Measurements from ENCODE around the gene NPDC1. TPM values are rescaled to one million over a fixed set of nuclear protein-coding genes. Genes with fewer than 3 reads are reported as not detected.
"Not testable (repeated sequence)": the region's sequence is repeated elsewhere in the genome, so short reads cannot be mapped to it uniquely, and the experiment has no call there.

Gene NPDC1
- total RNA-seq, 1 donor from 2014 or later: 6.2 TPM

DNA sequence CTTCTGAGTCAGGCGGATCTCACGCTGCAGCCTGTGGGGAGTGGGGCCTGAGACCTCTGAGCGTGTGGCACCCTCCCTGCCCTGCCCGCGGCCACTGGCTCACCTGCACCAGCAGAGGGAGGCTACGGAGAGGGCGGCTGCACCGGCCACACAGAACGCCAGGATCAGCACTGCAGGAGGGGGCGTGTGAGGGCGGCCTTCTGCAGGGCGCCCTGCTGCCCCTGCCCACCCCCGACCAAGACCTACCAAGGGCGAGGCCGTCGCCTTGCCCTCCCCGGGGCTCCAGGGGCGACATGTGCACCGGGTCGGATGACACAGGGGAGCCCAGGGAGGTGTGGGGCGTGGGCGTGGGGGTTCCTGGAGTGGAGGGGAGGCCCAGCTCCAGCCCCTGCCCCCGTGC is 5.4 kb downstream of the NPDC1 start:
- no peak for DNase-seq (ENCODE audit: low read depth in 2 of 2)

DNA sequence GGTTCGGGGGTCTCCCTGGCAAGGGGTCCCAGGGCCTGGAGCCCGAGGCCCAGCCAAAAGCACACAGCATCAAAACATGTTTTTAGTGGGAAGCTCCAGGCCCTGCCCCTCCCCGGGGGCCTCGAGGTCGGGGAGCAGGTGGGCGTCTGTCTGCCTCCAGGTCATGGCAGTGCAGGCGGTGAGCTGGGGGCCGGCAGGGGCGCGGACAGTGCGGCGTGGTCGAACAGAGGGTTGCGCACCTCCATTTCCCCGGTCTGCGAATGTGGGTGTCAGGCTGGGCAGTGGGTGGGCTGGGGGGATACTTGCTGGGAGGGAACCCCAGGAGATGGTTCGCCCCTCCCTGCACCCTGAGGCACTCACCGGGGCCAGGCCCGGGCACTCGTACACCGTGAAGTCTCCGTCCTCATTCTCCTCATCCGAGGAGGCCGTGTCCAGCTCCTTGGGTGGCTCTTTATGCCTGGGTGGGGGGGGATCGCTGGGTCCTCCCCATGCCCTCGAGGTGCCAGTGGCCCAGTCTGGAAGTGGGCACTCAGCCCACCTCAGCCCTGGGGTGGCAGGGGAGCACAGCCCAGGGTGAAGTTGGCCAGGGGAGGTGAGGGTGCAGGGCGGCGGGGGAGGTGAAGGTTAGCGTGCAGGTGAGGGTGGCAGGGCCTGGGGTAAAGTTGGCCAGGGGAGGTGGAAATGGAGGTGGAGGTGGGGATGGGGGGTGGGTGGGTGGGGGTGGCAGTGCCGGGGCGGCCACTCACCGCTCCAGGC is 6.2 kb downstream of the NPDC1 start:
- no peak for DNase-seq (ENCODE audit: low read depth in 2 of 2)

GRCh38 chr9:137038916-137039315 is 7.1 kb downstream of the NPDC1 start:
- no peak for DNase-seq (ENCODE audit: low read depth in 2 of 2)

DNA sequence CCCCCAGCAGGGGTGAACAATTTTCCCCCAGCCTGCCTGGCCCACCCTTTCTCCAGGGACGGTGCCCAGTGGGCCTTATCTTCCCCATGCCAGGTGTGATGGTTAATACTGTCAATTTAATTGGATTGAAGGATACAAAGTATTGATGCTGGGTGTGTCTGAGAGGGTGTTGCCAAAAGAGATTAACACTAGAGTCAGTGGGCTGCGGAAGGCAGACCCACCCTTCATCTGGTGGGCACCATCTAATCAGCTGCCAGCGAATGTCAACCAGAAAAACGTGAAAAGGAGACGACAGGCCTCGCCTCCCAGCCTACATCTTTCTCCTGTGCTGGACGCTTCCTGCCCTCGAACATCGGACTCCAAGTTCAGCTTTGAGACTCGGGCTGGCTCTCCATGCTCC is 8.5 kb downstream of the NPDC1 start:
- no peak for DNase-seq (ENCODE audit: low read depth in 2 of 2)

- DNase-seq (ENCODE audit: low read depth in 2 of 2): no peak
Observed at GRCh38 chr9:137037035-137037434, 8.9 kb downstream of the NPDC1 start.

GRCh38 chr9:137035937-137036336 is 10.0 kb downstream of the NPDC1 start:
- DNase-seq (ENCODE audit: low read depth in 2 of 2): no peak

DNA sequence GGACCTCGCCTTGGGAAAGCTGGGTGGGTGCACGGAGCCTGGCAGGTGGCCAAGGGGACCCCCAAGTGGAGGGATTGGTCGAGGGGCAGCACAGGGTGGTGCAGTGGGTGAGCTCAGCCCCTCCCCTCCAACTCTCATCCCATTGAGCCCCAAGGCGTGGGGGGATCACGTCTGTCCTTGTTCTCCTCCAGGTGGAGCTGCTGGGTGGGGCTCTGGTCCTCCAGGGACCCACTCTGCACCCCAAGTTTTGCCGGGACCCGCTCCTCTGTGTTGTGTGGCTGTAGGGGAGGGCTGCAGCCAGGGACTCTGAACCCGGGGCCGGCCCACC is 10.5 kb downstream of the NPDC1 start:
- no peak for DNase-seq (ENCODE audit: low read depth in 2 of 2)

DNA sequence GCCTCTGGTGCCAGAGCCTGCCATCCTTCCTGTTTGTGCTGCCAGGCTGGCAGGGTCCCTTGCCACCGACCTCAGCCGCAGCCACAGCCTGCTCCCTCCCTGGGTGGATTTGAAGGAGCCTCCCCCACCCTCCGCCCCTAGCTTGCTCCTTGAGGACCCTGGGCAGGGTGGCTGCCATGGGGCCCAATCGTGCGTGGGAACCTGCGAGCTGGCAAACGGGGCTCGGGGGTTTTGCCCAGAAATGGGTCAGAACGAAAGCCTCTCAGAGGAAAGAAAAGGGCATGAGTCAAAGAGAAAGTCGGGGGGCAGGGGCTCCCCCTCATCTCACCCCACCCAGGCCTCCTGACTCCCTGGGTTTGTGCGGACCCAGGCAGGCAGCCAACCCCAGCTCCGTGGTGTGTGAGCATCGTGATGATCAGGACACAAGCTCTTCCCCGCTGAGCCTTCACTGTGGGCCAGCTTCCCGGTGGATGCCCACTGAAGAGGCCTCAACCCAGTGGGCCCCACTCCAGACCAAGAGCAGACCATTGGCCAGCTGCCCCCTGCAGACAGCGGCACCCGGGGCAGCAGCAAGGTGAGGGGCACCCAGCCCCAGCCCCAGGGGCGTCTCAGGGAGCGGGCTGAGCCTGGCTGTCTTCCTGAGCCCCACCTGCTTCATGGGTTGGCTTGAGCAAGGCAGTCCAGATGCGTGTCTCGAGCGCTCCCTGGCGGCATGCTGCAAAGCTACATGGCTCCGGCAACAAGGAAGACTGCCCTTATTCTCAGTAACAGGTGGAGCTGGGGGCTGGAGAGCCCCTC is 11.1 kb downstream of the NPDC1 start:
- peak; percentile 85 to 92 for DNase-seq (ENCODE audit: low read depth in 2 of 2)

DNA sequence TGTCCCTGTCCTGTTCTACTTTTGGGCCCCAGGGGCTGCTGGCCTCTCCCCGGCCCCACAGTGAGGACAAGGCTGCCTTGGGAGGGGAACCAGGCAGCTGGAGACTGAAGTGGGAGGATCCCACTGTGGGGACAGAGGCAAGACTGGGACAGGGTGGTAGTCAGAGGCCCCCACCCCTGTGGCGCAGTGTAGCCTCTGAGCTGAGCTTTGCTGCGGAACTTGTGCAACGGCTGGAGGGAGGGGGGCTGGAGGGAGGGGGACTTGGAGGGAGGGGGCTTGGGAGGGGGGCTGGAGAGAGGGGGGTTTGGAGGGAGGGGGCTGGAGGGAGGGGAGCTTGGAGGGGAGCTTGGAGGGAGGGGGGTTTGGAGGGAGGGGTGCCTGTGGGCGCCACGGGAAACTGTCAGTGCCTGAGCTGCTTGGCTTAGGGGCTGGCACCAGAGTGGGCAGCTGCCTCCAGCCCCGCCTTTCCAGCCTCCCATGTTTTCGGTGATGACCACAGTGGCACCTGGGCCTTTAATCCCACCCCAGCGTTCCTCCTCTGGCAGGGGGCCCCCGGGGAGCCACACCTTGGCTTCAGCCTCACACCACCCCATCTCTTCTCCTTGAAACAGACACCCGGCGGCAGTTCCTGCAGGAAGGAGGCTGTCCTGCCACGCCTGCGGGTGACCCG is 11.8 kb downstream of the NPDC1 start:
- no peak for DNase-seq (ENCODE audit: low read depth in 2 of 2)

DNA sequence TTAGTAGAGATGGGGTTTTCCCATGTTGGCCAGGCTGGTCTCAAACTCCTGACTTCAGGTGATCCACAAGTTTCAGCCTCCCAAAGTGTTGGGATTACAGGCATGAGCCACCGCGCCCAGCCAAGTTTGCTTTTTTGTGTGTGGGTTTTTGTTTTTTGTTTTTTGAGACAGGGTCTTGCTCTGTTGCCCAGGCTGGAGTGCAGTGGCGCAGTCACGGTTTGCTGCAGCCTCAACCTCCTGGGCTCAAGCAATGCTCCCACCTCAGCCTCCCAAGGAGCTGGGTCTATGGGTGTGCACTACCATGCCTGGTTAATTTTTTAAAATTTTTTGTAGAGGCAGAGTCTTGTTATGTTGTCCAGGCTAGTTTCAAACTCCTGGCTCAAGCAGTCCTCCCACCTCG is 12.5 kb downstream of the NPDC1 start:
- DNase-seq (ENCODE audit: low read depth in 2 of 2): not testable (repeated sequence)

- DNase-seq (ENCODE audit: low read depth in 2 of 2): no peak
Observed at GRCh38 chr9:137032858-137033257, 13.1 kb downstream of the NPDC1 start.

DNA sequence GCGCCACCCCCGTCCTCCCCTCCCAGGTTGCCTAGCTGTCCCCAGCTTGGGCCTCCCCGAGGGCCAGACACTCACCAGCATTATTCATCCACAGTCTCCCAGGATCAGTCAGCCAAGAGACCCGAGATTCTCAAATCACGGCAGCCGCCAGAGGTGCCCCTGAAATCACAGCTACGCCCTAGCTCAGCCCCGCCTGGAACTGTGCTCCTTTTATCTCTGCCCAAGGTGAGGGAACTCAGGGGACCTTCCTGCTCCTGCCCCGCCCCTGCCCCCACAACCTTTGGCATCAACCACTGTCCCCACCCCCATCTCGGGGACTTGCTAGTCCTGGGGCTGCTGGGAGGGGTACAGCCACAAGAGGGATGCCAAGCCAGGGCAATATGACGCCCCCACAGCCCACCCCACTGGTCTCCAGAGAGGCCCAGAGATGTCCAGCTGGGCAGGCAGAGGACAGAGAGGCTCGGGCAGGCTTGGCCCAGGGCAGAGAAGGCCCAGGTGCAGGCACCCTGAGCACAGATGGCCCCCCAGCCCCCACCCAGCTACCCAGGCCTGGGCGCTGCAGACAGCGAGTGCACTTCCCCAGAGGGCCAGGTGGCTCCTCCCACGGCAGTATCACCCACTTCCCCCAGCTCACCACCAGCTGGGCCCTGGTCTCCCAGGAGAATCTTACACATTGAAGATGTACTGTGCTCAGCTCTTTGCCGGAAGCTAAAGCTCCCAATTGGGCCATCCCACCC is 13.9 kb downstream of the NPDC1 start, which contains the start of gene FUT7:
TSS of gene FUT7 (minus strand) at position 185 of the 737 bp plus-strand sequence. CDS start at position 88, 97 bp downstream.
- no peak for DNase-seq (ENCODE audit: low read depth in 2 of 2)

- DNase-seq (ENCODE audit: low read depth in 2 of 2): no peak
Observed at GRCh38 chr9:137030538-137031527, 15.1 kb downstream of the NPDC1 start.

- no peak for DNase-seq (ENCODE audit: low read depth in 2 of 2)
Observed at GRCh38 chr9:137030006-137030405, 16.0 kb downstream of the NPDC1 start.

- peak; percentile 56 to 67 for DNase-seq (ENCODE audit: low read depth in 2 of 2)
Observed at GRCh38 chr9:137029058-137029936, 16.7 kb downstream of the NPDC1 start.

DNA sequence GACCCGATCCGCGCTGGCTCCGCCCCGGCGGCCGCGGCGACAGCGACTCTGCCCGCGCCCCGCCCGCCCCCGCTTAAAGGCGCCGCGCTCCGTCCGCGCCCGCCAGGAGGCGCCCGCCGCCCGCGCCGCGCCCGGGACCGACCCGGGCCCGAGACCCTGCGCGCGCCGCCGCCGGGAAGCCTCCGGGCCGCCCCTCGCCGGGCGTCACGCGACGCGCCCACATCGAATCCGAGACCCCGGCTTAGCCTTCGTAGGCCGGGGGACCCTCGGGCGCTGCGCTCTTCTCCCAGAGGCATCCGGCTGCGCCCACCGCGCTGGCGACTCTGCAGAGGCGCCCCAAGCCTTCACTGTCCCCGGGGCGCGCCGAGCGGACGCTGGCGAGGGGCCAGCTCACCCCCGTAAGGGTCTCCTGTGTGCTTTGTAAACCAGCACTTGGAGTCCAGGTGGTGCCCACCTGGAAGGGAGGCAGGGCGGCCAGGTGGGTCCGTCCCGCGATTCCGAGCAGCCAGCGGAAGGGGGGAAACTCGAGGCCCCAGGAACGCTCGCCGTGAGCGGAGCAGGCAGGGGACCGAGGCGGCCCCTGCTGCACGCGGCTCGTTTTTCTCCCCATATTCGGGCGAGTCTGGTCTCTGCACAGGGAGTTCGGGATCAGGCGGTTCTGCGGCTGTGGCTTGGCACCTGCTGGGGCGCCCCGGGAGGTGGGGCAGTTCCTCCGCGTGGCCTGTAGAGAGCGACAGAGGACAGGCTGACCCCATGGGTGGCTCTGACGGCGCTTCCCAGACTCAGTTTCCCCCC is 17.5 kb downstream of the NPDC1 start:
- peak; percentile 37 to 66 for DNase-seq (ENCODE audit: low read depth in 2 of 2)

DNA sequence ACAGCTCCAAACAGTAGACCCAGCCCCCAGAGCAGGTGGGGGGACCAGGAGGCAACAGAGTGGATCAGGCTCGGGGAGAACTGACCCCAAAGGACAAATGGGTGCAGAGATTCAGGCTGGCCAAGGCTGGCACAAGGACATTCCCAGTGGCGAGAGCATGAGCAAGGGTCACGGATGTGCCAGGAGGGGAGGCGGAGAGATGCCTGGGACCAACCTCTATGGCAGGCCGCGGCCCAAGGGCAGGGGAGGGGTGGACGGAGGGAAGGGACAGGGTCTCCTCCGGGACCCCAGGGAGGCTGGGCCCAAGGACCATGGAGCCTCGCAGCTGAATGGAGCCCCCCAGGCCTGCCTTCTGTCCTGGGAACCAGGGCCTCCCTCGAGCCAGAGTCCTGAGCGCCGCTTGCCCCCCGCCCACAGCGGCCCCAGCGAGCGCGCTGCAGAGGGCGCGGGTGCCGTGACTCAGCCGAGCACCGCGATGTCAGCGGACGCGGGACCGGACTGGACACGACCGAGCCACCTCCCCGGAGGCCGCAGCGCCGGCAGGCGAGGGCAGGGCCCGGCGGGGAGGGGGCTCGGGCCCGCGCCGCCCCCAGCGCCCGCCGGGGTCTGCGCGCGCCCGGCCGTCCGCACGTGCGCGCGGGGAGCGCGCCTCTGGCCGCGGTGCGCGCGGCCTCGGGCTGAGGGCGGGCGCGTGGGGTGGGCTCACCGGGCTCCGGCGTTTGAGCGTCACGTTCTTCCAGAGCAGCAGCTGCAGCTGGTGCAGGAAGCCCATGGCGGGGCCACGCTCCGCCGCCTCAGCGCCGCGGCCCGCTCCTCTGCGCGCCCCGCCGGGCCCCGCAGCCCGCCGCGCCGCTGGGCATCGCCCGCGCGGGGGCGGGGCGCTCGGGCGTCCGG is 18.4 kb downstream of the NPDC1 start, which contains the start of gene ABCA2:
TSS of gene ABCA2 (minus strand) at position 869 of the 894 bp plus-strand sequence. CDS start at position 772, 97 bp downstream.
- DNase-seq (ENCODE audit: low read depth in 2 of 2): peak; percentile 21 to 33

Measured in lung microvascular endothelial cell (primary cell).